Activated CD8-positive, alpha-beta memory T cell treated with anti-CD3 and anti-CD28 coated beads for 24 hours (primary cell): ENCODE results near the gene ECE1.

Experiments
- DNase-seq: peaks from one replicate; pipeline ENCODE4 v3.0.0-alpha.2; 2020

Gene ECE1

GRCh38 chr1:21307663-21308305 is 17.5 kb upstream of the ECE1 start:
- peak; percentile 66 for DNase-seq

GRCh38 chr1:21307210-21307609 is 16.9 kb upstream of the ECE1 start:
- DNase-seq: no peak

- DNase-seq: no peak
Observed at GRCh38 chr1:21305900-21306189, 15.6 kb upstream of the ECE1 start.

- no peak for DNase-seq
Observed at GRCh38 chr1:21305155-21305899, 15.1 kb upstream of the ECE1 start.

DNA sequence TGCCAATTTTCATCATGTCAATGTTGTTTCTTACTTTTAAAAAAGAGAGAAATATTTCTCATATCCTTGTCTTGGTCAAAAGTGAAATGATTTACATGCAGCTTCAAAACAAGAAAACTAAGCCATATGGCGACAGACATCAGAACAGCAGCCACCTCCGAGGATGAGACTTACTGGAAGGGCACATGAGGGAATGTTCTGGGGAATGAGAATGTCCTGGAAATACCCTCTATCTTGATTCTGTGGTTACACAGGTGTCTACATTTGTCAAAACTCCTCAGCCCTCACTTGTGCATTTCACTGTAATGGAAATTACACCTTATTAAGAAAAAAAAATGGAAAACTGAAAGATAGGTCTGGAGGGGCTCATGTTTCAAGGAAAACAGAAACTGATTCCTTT is 14.2 kb upstream of the ECE1 start:
- no peak for DNase-seq

- DNase-seq: no peak
Observed at GRCh38 chr1:21302747-21303715, 12.8 kb upstream of the ECE1 start.

GRCh38 chr1:21301794-21302440 is 11.7 kb upstream of the ECE1 start:
- no peak for DNase-seq

DNA sequence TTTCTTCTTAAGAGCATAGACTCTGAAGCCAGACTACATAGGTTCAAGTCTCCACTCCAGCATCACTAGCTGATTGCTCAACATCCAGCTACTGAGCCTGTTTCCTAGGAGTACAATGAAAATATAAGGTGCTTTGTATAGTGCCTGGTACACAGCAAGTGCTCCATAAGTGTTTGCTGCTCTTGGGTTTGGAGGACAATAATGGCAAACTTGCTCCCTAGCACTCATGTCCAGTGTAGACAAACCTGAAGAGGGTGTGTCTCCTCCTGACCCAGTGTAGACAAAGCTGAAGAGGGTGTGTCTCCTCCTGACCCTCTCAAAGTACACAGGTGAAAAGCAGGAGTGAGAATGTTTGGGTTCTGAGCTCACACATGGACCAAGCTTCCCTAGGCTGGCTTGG is 10.5 kb upstream of the ECE1 start:
- DNase-seq: no peak

GRCh38 chr1:21299780-21300395 is 9.6 kb upstream of the ECE1 start:
- no peak for DNase-seq

- no peak for DNase-seq
Observed at GRCh38 chr1:21298981-21299391, 8.7 kb upstream of the ECE1 start.

DNA sequence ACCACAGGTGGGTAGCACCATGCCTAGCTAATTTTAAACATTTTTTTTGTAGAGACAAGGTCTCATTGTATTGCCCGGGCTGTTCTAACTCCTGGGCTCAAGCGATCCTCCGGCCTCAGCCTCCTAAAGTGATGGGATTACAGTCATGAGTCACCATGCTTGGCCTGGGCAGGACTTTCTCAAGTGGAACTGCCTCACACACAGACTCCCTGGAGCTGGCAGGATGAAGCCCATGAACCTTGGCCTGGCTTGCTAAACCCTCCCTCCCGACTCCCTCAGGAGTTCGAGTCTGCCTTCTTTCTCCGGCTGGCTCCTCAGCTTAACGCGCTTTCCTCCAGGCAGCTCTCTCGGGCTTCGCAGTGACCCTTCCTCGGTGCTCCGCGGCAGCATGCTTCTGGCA is 7.7 kb upstream of the ECE1 start:
- DNase-seq: no peak

GRCh38 chr1:21296509-21297354 is 6.5 kb upstream of the ECE1 start:
- no peak for DNase-seq

- DNase-seq: no peak
Observed at GRCh38 chr1:21295545-21295944, 5.3 kb upstream of the ECE1 start.

- no peak for DNase-seq
Observed at GRCh38 chr1:21295002-21295401, 4.7 kb upstream of the ECE1 start.

GRCh38 chr1:21294266-21294989 is 4.2 kb upstream of the ECE1 start:
- DNase-seq: peak; percentile 89

- DNase-seq: peak; percentile 87
Observed at GRCh38 chr1:21293537-21294265, 3.4 kb upstream of the ECE1 start.

DNA sequence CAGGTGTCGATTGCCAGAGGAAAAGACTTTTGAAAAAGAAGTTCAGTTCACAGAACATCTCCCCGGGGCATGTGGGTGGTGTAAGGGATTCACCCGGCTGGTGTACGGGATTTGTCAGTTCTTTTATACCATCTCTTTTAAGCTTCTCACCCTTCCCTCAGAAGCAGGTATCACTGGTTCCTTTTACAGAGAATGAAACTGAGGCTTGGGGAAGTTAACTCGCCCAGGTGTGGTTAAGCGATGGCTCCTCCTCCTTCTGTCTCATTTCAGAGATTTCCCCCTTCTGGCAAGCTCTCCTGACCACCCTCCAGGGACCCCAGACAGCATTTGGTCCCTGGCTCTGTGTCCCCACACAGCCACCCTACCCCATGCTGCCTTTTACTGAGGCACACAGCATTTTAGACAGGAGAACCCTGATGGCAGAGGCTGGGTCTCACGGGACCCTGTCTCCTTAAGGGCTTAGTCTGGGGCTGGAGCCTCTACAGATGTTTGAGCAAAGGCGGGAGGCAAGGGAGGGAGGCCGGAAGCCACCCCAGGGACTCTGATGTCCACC is 2.8 kb upstream of the ECE1 start:
- DNase-seq: peak; percentile 84

- DNase-seq: no peak
Observed at GRCh38 chr1:21292503-21292983, 2.3 kb upstream of the ECE1 start.

DNA sequence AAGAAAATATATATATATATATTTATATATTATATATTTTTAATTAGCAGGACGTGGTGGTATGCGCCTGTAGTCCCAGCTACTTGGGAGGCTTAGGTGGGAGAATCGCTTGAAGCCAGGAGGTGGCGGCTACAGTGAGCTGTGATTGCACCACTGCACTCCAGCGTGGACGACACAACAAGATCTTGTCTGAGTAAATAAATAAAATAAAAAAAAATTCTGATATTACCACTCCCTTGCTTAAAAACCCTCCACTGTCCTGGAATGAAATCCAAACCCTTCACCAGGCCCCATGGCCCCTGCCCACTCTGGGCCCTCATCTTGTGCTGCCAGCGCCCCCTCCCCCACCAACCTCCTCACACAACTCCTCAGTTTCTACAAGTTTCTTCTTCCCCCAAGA is 1.7 kb upstream of the ECE1 start:
- no peak for DNase-seq

- DNase-seq: no peak
Observed at GRCh38 chr1:21291184-21291583, 921 bp upstream of the ECE1 start.
